ENCODE measurements around the gene ABHD4.

ABHD4 gene, protein sequence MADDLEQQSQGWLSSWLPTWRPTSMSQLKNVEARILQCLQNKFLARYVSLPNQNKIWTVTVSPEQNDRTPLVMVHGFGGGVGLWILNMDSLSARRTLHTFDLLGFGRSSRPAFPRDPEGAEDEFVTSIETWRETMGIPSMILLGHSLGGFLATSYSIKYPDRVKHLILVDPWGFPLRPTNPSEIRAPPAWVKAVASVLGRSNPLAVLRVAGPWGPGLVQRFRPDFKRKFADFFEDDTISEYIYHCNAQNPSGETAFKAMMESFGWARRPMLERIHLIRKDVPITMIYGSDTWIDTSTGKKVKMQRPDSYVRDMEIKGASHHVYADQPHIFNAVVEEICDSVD

DNA sequence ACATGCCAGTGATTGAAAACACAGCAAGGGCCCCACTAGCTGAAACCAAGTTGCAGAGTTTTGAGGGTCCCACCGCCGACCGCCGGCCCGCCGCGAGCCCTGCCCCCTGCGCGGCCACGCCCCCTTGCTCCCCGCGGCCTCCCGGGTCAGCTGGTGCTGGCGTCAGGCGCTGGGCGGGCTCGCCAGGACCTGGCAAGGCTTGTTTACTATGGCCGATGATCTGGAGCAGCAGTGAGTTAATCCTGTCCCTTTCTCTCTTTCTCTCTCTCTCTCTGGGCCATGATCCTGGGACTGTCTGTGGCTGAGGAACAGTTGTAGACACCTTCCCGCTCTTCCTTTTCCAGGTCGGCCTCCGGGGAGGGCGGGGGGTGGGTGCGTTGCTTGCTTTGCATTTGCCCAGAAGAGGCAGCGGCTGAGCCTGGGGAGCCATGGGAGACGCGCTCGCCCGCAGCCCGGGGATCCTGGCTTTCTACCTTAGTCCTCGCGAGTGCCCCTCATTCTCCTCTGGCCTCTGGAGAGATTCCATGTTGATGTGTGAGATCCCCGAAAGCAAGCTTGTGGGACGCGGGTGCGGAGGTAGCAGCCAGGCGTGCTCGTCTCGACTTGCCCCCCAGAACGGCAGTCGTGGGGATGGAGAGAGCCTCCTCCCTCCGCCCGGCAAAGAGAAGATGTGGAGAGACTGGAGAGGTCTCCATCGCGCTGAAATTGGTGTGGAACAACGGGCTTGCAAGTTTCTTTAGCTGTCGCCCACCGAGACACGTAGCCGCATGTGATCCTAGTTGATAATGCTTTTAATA lies at the start of gene ABHD4:
Gene ABHD4 (plus strand): TSS at position 202 of the 797 bp plus-strand sequence. CDS start 7 bp downstream, at position 209.
- no peak for DNase-seq (ENCODE audit: extremely low read depth, low read depth)
- TF ChIP-seq, protein P1, sequence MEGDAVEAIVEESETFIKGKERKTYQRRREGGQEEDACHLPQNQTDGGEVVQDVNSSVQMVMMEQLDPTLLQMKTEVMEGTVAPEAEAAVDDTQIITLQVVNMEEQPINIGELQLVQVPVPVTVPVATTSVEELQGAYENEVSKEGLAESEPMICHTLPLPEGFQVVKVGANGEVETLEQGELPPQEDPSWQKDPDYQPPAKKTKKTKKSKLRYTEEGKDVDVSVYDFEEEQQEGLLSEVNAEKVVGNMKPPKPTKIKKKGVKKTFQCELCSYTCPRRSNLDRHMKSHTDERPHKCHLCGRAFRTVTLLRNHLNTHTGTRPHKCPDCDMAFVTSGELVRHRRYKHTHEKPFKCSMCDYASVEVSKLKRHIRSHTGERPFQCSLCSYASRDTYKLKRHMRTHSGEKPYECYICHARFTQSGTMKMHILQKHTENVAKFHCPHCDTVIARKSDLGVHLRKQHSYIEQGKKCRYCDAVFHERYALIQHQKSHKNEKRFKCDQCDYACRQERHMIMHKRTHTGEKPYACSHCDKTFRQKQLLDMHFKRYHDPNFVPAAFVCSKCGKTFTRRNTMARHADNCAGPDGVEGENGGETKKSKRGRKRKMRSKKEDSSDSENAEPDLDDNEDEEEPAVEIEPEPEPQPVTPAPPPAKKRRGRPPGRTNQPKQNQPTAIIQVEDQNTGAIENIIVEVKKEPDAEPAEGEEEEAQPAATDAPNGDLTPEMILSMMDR (IDR thresholded peaks at IDR 0.05; ENCODE audit: low read depth, low read length, missing control alignments), result no peak
- peak within 1 kb of the TSS; percentile 72 for H3K4me3 ChIP-seq (replicated peaks; ENCODE audit: low read depth, low read length)

DNA sequence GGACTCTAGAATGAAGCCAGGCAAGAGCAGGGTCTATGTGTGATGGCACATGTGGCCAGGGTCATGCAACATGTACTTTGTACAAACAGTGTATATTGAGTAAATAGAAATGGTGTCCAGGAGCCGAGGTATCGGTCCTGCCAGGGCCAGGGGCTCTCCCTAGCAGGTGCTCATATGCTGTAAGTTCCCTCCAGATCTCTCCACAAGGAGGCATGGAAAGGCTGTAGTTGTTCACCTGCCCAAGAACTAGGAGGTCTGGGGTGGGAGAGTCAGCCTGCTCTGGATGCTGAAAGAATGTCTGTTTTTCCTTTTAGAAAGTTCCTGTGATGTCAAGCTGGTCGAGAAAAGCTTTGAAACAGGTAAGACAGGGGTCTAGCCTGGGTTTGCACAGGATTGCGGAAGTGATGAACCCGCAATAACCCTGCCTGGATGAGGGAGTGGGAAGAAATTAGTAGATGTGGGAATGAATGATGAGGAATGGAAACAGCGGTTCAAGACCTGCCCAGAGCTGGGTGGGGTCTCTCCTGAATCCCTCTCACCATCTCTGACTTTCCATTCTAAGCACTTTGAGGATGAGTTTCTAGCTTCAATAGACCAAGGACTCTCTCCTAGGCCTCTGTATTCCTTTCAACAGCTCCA lies 48.7 kb upstream of the ABHD4 start:
- H3K4me3 ChIP-seq (replicated peaks; ENCODE audit: low read depth, low read length), result no peak overlapping the region
- TF ChIP-seq, protein P1 (IDR thresholded peaks at IDR 0.05; ENCODE audit: low read depth, low read length, missing control alignments), result no peak
- DNase-seq (ENCODE audit: extremely low read depth, low read depth), result no peak

DNA sequence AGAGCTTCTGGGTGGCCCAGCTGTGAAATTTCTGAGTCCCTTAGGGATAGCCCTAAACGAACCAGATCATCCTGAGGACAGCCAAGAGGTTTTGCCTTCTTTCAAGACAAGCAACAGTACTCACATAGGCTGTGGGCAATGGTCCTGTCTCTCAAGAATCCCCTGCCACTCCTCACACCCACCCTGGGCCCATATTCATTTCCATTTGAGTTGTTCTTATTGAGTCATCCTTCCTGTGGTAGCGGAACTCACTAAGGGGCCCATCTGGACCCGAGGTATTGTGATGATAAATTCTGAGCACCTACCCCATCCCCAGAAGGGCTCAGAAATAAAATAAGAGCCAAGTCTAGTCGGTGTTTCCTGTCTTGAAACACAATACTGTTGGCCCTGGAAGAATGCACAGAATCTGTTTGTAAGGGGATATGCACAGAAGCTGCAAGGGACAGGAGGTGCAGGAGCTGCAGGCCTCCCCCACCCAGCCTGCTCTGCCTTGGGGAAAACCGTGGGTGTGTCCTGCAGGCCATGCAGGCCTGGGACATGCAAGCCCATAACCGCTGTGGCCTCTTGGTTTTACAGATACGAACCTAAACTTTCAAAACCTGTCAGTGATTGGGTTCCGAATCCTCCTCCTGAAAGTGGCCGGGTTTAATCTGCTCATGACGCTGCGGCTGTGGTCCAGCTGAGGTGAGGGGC lies 48.0 kb upstream of the ABHD4 start:
- no peak overlapping the region for H3K4me3 ChIP-seq (replicated peaks; ENCODE audit: low read depth, low read length)
- DNase-seq (ENCODE audit: extremely low read depth, low read depth), result peak; percentile 55

DNA sequence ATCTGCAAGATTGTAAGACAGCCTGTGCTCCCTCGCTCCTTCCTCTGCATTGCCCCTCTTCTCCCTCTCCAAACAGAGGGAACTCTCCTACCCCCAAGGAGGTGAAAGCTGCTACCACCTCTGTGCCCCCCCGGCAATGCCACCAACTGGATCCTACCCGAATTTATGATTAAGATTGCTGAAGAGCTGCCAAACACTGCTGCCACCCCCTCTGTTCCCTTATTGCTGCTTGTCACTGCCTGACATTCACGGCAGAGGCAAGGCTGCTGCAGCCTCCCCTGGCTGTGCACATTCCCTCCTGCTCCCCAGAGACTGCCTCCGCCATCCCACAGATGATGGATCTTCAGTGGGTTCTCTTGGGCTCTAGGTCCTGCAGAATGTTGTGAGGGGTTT lies 46.5 kb upstream of the ABHD4 start:
- no peak overlapping the region for H3K4me3 ChIP-seq (replicated peaks; ENCODE audit: low read depth, low read length)

More for the DNA sequence above, 48.0 kb upstream of the ABHD4 start:
- TF ChIP-seq, protein P1 (IDR thresholded peaks at IDR 0.05; ENCODE audit: low read depth, low read length, missing control alignments), result no peak

DNA sequence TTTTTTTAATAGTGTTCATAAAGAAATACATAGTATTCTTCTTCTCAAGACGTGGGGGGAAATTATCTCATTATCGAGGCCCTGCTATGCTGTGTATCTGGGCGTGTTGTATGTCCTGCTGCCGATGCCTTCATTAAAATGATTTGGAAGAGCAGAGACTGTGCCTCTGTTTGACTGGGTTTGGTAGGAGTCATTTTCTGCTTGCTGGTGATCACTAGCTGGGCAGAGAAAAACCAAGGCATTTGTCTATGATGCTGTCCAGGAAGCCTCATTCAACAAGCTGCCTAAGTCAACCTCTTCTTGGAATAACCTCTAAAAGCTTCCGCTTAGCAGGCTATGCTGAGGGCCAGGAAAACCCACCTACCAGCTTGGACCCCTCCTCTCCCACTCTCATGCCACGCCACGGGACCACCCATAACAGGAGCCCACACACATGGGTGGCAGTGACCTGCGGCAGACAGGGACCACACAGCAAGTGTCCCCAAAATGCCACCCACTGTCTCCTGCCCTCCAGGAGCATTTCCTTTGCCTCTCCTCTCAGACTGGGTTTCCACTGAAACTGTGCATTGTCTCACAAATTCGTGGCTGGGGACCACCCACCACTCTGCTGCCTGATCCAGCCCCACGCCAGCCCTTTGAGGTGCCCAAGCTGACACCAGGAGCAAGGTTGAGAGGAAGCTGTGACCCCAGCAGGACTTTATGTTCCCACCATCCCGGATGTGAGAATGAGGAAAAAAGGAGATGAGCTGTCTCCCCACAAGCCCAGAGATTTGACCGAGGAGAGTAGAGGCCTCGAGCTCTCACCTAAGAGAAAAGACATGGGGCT lies 45.9 kb upstream of the ABHD4 start:
- H3K4me3 ChIP-seq (replicated peaks; ENCODE audit: low read depth, low read length), result no peak overlapping the region
- TF ChIP-seq, protein P1 (IDR thresholded peaks at IDR 0.05; ENCODE audit: low read depth, low read length, missing control alignments), result no peak
- no peak for DNase-seq (ENCODE audit: extremely low read depth, low read depth)

More for the DNA sequence above, 46.5 kb upstream of the ABHD4 start:
- DNase-seq (ENCODE audit: extremely low read depth, low read depth), result no peak
- TF ChIP-seq, protein P1 (IDR thresholded peaks at IDR 0.05; ENCODE audit: low read depth, low read length, missing control alignments), result no peak

DNA sequence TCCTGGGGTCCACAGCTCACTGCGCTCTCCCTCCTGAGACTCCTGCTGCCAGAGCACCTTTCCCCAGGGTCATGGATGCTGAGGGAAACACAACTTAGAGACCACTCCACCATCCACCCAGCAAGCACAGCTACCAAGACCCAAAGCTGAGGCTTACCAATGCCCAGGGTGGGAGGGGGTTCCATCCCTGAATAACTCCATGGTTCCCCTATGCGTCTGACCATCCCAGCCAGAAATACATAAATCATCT lies 45.3 kb upstream of the ABHD4 start:
- no peak for DNase-seq (ENCODE audit: extremely low read depth, low read depth)
- TF ChIP-seq, protein P1 (IDR thresholded peaks at IDR 0.05; ENCODE audit: low read depth, low read length, missing control alignments), result no peak
- no peak overlapping the region for H3K4me3 ChIP-seq (replicated peaks; ENCODE audit: low read depth, low read length)

All from HFF-Myc (cell line).